OCI-LY7 (cell line): ENCODE measurements around the gene STK4. TPM values are rescaled to one million over a fixed set of nuclear protein-coding genes. Genes with fewer than 3 reads are reported as not detected.

Source experiments
- BruUV-seq: library from RNA; stranded (reverse); fragments of 400-500 nt; replicated peaks from 2 replicates; lab custom pipeline; 2021; lab: Mats Ljungman, UMichigan
- CTCF ChIA-PET: fragments of 300-600 bp; sonication (Branson Sonifier 250); formaldehyde crosslinking; loops from one replicate; lab custom pipeline; 2022; ENCODE audit warnings: antibody characterized with exemption; ENCODE audit not compliant: unreplicated experiment; lab: Charles Lee
- POLR2A ChIA-PET: fragments of 300-600 bp; sonication (Branson Sonifier 250); formaldehyde crosslinking; loops from one replicate; lab custom pipeline; 2022; ENCODE audit warnings: antibody characterized with exemption; lab: Charles Lee
- DNase-seq: peaks from one replicate; pipeline ENCODE4 v3.0.0-alpha.2; 2015; ENCODE audit warnings: low spot score
- H2AFZ ChIP-seq: fragments of 200-600 bp; sonication (generic), shearing (Covaris generic); 2 replicates; pipeline ENCODE4 v1.6.1; 2014; ENCODE audit warnings: mild to moderate bottlenecking, antibody characterized with exemption, low read length, moderate library complexity
- H3K27ac ChIP-seq: fragments of 200-600 bp; sonication (generic); 2 replicates; pipeline ENCODE4 v1.5.1; 2014; ENCODE audit warnings: mixed run types, low read depth, mild to moderate bottlenecking, moderate library complexity, low read length, inconsistent platforms; ENCODE audit not compliant: poor library complexity, severe bottlenecking
- H3K36me3 ChIP-seq: fragments of 200-600 bp; sonication (generic); 2 replicates; pipeline ENCODE4 v1.6.1; 2014; ENCODE audit warnings: mild to moderate bottlenecking, antibody characterized with exemption, low read length, moderate library complexity, mixed read lengths; ENCODE audit not compliant: insufficient read depth
- H3K4me1 ChIP-seq: fragments of 200-600 bp; sonication (generic); 2 replicates; pipeline ENCODE4 v1.5.1; 2014; ENCODE audit warnings: mild to moderate bottlenecking, low read length; ENCODE audit not compliant: insufficient read depth, poor library complexity, severe bottlenecking
- H3K4me2 ChIP-seq: fragments of 200-600 bp; sonication (generic); 2 replicates; pipeline ENCODE4 v1.6.1; 2014; ENCODE audit warnings: mild to moderate bottlenecking, low read length
- H3K4me3 ChIP-seq: fragments of 200-600 bp; sonication (generic); 2 replicates; pipeline ENCODE4 v1.5.1; 2014; ENCODE audit warnings: mild to moderate bottlenecking, low read depth, low read length; ENCODE audit not compliant: poor library complexity, severe bottlenecking
- H3K79me2 ChIP-seq: fragments of 200-600 bp; sonication (generic); 2 replicates; pipeline ENCODE4 v1.6.1; 2016; ENCODE audit warnings: low read depth, mild to moderate bottlenecking, low read length, moderate library complexity, mixed read lengths; ENCODE audit not compliant: insufficient read depth
- H3K9me2 ChIP-seq: fragments of 200-600 bp; sonication (generic); 2 replicates; pipeline ENCODE4 v1.6.1; 2016; ENCODE audit warnings: mild to moderate bottlenecking, low read length, mixed read lengths; ENCODE audit not compliant: insufficient read depth
- H3K9me3 ChIP-seq: fragments of 200-600 bp; sonication (generic); 2 replicates; pipeline ENCODE4 v1.6.1; 2014; ENCODE audit warnings: mild to moderate bottlenecking, mixed run types, low read length, mixed read lengths
- H4K20me1 ChIP-seq: fragments of 200-600 bp; sonication (generic); 2 replicates; pipeline ENCODE4 v1.6.1; 2014; ENCODE audit warnings: mild to moderate bottlenecking, antibody characterized with exemption, low read length, moderate library complexity, mixed read lengths; ENCODE audit not compliant: insufficient read depth
- CTCF ChIP-seq: fragments of 200-600 bp; sonication (generic); conservative IDR thresholded peaks from 2 replicates; pipeline ENCODE4 v1.5.1; 2014; ENCODE audit warnings: mild to moderate bottlenecking, antibody characterized with exemption, low read length, moderate library complexity, mixed read lengths
- EZH2phosphoT487 ChIP-seq: fragments of 200-600 bp; sonication (generic); IDR thresholded peaks from 2 replicates; pipeline ENCODE4 v1.6.1; 2018; ENCODE audit warnings: low read depth, borderline replicate concordance, mild to moderate bottlenecking, mixed run types, antibody characterized with exemption, low read length, moderate library complexity, mixed read lengths
- intact Hi-C: fragments of 100-400 bp; cut with micrococcal nuclease; formaldehyde crosslinking; loops from one replicate; pipeline ENCODE4 v1.10.0; 2022; ENCODE audit not compliant: unreplicated experiment
- total RNA-seq, 2 experiments: library from RNA; depleted of rRNA in 1 of 2; stranded (reverse); fragments of >200 nt in 1 of 2; shearing (Covaris generic) in 1 of 2; gene quantifications; 2 replicates each; pipeline ENCODE4 v1.2.3, GENCODE V29; 2014 to 2022

STK4 gene
- total RNA-seq, 2 experiments from 2014 or later, result 67.9 to 140 TPM

GRCh38 chr20:45103072-45103471, 136.8 kb downstream of the STK4 start:
- Histone ChIP-seq H3K79me2 (no peaks in the 10 kb centered on the region), H3K9me2 (no peaks in the 10 kb centered on the region), H2AFZ (no peak overlapping the region), H3K4me1 (no peaks in the 10 kb centered on the region), H3K4me2 (no peak overlapping the region), H3K4me3 (no peak overlapping the region), H3K27ac (no peak overlapping the region), H3K36me3 (no peaks in the 10 kb centered on the region), H4K20me1 (no peaks in the 10 kb centered on the region; the same call in 1 of the 2 replicates), H3K9me3 (no peaks in the 10 kb centered on the region)
- no TSS peak for BruUV-seq
- CTCF ChIA-PET, result no interaction called here
- TF ChIP-seq CTCF (no peak), EZH2phosphoT487 (no peak)
- no peak for DNase-seq
- intact Hi-C loops, result no loop called here
- POLR2A ChIA-PET, result no interaction called here

- no peak overlapping the region for H3K27ac ChIP-seq
- TF ChIP-seq CTCF (no peak), EZH2phosphoT487 (no peak)
- no peak overlapping the region for H3K4me3 ChIP-seq
- no peaks in the 10 kb centered on the region for H3K9me3 ChIP-seq
- H4K20me1 ChIP-seq, result no peaks in the 10 kb centered on the region
- H3K4me1 ChIP-seq, result no peaks in the 10 kb centered on the region
- no peaks in the 10 kb centered on the region for H3K79me2 ChIP-seq
- no TSS peak for BruUV-seq
- no peaks in the 10 kb centered on the region for H3K36me3 ChIP-seq
- intact Hi-C loops, result no loop called here
- POLR2A ChIA-PET, result no interaction called here
- CTCF ChIA-PET, result interaction anchor here (1.4 kb wide), 1 partner anchor 10 kb away, joined by 4 read pairs; no protein-coding TSS in a partner anchor
- no peak for DNase-seq
- H3K4me2 ChIP-seq, result no peak overlapping the region
- H2AFZ ChIP-seq, result no peak overlapping the region
- H3K9me2 ChIP-seq, result no peaks in the 10 kb centered on the region
Measured at GRCh38 chr20:45104786-45105185, 138.5 kb downstream of the STK4 start.

GRCh38 chr20:45105317-45105716, 139.0 kb downstream of the STK4 start:
- Histone ChIP-seq H3K4me1 (no peaks in the 10 kb centered on the region), H3K4me2 (no peak overlapping the region), H3K9me3 (no peaks in the 10 kb centered on the region), H3K9me2 (no peaks in the 10 kb centered on the region), H3K36me3 (no peaks in the 10 kb centered on the region), H2AFZ (no peak overlapping the region), H3K27ac (no peak overlapping the region), H4K20me1 (no peaks in the 10 kb centered on the region), H3K79me2 (no peaks in the 10 kb centered on the region), H3K4me3 (no peak overlapping the region)
- DNase-seq, result no peak
- ChIA-PET POLR2A (interaction anchor here (0.8 kb wide), 1 partner anchor 190 kb away, joined by 3 read pairs; no protein-coding TSS in a partner anchor), CTCF (interaction anchor here (1.4 kb wide), 1 partner anchor 9 kb away, joined by 4 read pairs; no protein-coding TSS in a partner anchor)
- no TSS peak for BruUV-seq
- intact Hi-C loops, result no loop called here
- TF ChIP-seq CTCF, result no peak
- TF ChIP-seq EZH2phosphoT487, result no peak
